ENCODE data around the gene WWTR1.

Gene WWTR1

DNA sequence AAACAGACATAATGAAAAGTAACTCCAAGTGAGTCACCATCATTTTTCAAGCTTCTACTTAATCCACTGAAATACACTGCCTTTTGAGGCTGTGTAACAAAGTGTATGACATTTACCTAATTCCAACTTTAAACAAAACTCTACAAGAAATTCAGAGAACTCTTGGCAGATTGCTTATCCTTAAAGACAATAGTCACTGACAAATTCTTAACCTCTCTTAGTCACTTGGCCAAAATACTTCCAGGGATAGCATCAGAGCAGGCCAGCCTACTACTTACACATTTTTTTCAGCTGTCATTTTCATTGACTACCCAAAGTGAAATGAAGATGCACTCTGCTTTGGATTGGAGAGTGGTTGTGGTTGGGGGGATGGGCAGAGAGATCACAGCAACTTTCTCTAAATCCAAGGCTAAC, 3.6 kb downstream of the WWTR1 start:
- no peak for DNase-seq

DNA sequence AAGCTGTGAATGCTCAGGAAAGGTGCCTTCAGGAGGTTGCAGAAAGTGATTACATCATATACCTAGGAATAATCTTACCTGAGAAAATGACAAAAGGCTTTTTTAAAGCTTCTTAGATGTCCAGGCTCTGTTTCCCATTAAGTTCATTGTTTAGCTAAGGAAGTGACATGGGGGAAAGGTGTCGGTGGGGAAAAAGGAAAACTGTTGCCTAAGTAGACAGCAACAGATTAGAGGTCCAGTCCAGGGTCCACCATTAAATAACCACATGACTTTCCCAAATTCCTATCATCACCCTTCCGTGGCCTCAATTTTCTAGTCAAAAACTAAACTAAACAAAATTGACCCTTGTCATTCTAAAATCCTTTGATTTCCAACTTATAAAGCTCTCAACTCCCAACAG, 4.3 kb downstream of the WWTR1 start:
- no peak for DNase-seq

DNA sequence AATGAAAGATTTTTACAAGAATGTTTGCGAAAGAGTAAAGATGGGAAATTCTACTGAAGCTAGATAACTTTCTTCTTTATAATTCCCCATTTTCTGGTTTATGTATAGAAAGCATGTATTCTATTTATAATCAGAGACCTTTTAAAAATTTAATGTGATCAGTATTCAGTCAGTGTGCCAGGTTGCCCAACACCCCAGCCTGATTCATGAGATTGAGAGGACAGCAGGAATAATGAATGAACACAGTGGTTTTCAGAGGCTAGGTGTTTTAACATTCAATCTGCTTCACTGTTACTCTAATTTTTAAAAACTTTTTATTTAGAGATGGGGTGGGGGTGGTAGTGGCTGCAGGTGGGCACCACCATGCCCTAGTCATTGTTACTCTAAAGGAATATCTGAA, 4.7 kb downstream of the WWTR1 start:
- DNase-seq, result no peak

- DNase-seq, result no peak
Observed at GRCh38 chr3:149650828-149651227, 7.0 kb downstream of the WWTR1 start.

GRCh38 chr3:149648525-149648924, 9.3 kb downstream of the WWTR1 start:
- DNase-seq, result no peak

DNA sequence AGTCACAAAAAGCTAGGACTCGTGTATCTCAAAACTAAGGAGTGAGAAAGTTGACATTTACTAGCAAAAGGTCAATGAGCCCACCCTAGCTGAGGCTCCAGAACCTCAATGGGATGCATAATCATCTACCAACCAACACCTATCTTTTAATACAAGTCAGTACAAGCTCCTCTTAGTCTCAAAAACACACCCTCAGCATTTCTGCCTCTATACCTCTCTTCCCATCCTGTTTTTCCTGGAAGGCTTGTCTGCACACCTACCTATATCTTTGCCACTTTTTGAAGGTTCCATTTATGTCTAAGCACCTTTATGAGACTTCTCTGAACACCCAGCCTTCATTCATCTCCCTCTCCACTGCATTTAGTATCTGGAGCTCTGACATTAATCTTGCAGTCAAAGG, 10.0 kb downstream of the WWTR1 start:
- no peak for DNase-seq

GRCh38 chr3:149647285-149647684, 10.5 kb downstream of the WWTR1 start:
- no peak for DNase-seq

GRCh38 chr3:149646181-149646766, 11.6 kb downstream of the WWTR1 start:
- DNase-seq, result no peak

- DNase-seq, result no peak
Observed at GRCh38 chr3:149643963-149644362, 13.9 kb downstream of the WWTR1 start.

GRCh38 chr3:149643482-149643798, 14.4 kb downstream of the WWTR1 start:
- no peak for DNase-seq

DNA sequence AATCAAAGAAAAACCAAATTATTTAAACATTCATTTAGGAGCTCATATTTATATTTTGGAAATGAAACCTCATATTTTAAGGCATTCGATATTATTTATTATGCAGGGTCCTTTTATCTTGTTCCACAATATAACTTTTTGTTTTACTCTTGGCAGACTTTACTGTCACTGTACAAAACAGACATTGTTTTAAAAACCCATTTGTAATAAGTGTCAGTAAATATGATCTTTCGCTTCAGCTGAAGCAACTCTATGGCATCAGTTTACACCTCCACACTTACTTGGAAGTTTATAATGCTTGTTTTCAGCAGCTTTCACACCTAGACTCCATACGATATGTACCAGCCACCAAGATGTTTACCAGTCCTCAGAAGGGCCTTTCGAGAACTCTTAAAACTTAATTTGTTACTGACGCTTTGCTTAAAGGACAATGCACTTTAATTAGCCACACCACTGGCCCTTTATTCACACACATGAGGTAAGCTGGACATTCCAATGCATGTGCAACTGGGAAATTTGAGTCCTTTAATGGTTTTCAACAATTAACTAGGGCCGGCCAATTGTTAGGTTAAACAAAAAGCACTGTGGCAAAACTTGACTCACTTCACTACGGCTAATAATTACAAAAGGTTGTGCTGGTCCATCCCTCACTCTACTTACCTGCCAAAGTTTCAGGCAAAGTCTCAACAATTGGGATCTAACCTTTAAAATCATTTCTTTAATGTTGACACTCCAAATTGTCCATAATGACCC, 16.7 kb downstream of the WWTR1 start:
- no peak for DNase-seq

- DNase-seq, result no peak
Observed at GRCh38 chr3:149639093-149639486, 18.7 kb downstream of the WWTR1 start.

DNA sequence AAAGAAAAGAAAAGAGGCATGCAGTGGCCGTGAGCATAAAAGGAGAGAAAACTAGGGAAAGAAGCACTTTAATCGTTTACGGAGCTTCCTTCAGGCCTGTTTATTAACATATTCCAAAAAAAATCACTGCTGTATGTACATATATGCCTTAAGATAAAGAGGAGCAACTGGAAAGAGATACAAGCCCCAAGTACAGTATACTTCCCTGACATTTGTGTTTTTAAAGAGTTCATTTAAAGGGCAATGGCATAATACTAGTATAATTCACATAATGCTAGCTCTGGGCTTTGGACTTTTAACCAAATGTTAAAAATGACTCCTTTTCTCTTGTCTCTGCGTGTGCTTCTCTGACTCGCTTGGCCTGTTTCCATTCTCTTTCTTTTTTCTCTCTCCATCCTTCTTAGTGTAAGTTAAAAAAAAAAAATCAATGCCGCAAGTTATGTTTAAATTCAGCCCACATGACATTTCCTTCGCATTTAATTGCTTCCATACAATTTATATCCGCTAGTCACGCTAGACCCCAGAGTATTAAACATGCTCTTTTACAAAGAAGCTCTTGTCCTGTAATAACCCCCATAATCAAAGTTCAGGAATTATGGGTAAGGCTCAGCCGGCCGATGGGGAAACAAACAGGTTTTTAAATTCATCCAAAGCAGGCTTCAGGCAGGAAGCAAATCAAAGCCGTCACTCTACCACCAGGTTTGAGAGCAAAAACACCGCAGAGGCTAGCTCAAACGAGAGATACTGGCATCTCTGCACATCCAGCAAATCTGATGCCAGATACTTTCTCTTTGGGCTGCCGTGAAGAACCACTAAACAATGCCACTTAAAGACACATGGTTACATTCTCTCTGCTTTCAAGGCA, 19.4 kb downstream of the WWTR1 start:
- no peak for DNase-seq

- no peak for DNase-seq
Observed at GRCh38 chr3:149635396-149635795, 22.4 kb downstream of the WWTR1 start.

GRCh38 chr3:149634573-149634972, 23.3 kb downstream of the WWTR1 start:
- no peak for DNase-seq

DNA sequence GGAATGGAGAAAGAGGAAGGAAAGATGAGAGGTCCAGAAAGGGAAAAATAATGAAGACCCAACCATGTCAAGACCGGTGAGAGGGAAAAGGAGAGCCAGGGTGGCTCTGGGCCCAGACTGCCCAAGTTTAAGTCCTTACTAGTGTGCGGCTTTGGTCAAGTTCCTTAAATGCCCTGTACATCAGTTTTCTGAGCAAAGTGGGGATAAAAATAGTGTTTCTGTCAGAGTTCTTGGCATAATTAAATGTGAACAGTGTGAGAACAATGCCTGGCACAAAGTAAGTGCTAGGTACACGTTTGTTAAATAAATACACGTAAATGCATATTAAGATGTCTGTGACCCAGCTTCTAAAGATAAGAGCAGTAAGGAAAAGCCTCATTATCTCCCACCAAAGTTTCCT, 23.8 kb downstream of the WWTR1 start:
- DNase-seq, result no peak

DNA sequence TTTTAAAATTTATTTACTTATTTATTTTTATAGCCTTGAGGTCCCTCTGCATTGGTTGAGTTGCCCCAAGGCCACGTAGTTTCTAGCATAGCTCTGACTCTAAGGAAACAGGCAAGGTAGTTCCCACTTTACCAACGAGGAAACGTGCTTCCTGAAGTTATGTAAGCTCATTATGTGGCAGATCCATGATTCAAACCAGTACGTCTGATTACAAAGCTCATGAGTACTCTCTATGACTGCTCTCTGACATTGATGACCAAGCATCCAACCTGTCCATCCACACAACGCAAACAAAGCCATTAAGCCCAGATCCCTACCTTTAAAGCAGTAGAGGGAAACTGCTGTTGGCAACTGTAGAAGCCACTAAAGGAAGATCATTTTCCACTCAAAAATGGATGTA, 25.6 kb downstream of the WWTR1 start:
- no peak for DNase-seq

DNA sequence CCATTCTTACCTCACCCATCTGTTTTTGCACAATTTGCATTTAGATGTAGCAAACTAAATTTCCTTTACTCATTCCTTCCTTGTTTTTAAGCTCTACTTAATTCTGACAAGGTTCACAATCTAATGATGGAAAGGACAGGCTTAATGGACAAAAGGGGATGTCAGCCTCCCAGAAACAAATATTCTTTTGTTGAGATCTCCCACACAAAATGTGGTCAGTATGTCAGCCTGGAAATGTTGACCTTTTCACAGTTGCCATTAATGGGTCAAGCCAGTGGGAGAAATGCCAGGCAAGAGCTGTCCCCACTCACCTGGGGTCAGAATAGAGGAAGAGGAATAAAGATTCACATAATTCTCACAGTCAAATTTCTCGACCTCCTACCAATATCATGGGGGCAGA, 27.0 kb downstream of the WWTR1 start:
- DNase-seq, result no peak

GRCh38 chr3:149628957-149629670, 28.7 kb downstream of the WWTR1 start:
- DNase-seq, result no peak

GRCh38 chr3:149626671-149627070, 31.2 kb downstream of the WWTR1 start:
- DNase-seq, result no peak

DNA sequence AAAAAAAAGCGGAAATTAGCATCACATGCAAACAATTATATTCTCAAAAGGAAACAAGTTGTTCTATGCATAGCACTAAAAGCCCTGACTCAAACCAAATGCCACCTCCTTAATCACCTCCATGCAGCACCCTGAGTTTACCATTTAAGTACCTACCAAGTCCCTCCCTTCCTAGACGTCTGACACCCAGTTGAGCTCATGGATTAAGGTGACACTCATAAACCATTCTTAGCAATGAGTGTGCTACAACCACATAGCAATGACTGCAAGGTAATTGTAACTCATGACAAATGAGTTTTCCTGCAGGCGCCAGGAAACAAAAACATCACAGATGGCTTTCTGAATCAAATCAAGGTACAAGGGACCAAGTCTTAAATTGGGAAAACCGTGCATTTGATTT, 32.0 kb downstream of the WWTR1 start:
- DNase-seq, result no peak

GRCh38 chr3:149623824-149624223, 34.0 kb downstream of the WWTR1 start:
- no peak for DNase-seq

DNA sequence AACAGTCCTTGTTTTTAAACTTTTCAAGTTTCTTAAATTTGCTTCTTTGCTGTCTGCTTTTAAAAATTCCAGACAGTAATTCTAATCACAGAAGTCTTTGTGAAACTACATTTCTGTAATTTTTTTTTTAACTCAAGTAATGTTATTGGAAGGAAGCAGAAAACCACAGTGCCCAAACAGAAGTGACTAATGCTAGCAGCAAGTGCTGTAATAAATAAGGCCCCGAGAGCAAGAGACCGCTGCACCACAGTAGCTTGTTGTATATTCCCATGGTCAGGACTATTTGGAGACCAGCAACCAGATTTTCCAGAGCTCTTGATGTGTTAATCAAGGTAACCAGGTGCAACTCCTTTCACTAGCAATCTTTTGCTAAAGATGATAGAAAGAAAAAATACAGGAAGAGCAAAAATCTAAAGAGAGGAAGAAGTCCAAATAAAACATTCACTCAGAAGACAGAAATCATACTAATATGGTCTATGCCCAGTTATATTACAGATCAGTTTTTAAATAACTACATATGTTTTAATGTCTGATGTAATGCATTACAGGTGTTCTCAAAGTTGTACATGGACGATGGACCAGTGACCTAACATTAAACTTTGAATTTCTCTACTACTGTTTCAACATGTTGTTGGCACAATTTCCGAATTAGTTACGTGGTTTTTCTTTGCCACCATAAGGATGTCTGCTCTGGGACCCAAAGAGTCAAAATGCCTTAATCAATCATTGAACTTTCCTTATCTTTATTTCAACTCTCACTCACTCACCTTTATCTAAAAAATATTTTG, 36.4 kb downstream of the WWTR1 start:
- DNase-seq, result no peak

Data from activated naive CD4-positive, alpha-beta T cell treated with Interleukin-2 at 50 U/mL for 16 hours (primary cell).